ENCODE measurements around the gene FHIT. TPM values are rescaled to one million over a fixed set of nuclear protein-coding genes. Genes with fewer than 3 reads are reported as not detected.
A peak's percentile ranks its signal among the peaks of the same experiment; 100 is the strongest.

FHIT gene
- total RNA-seq, 1 donor from 2014 or later: 5.7 TPM

DNA sequence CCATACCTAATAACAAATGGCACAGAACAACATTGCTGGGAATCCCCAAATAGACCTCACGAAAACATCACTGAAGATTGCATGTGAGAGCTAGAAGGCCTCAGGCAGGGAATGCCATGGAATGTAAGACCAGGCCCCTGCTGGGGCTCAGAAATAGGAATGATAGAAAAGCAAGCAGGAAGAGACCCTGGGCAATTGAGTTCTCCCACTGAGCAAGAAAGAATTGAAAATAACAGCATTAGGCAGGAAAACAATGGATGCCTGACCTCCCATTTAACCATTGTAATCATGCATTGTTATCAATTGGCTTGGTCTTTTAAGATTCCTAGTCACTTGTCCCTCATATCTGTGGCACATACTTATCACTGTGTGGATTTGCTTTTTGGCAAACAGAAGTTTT lies 581.6 kb downstream of the FHIT start:
- Mint-ChIP-seq H3K36me3 (no peaks in the 10 kb centered on the region), H3K27ac (no peak overlapping the region), H3K4me3 (no peak overlapping the region), H3K27me3 (ENCODE audit: insufficient read depth, low read depth) (peaks cover 2% of the 10 kb centered on the region), H3K4me1 (peaks cover 22% of the 10 kb centered on the region), H3K9me3 (peaks cover 24% of the 10 kb centered on the region)
- H2AFZ ChIP-seq (replicated peaks): no peak overlapping the region
- peaks cover 23% of the 10 kb centered on the region for H3K4me1 ChIP-seq
- H4K20me1 ChIP-seq (ENCODE audit: low read depth): no peaks in the 10 kb centered on the region
- no peaks in the 10 kb centered on the region for H3K79me2 ChIP-seq (ENCODE audit: low read depth)
- H3K9me3 ChIP-seq (ENCODE audit: low read depth): no peaks in the 10 kb centered on the region
- peaks cover 29% of the 10 kb centered on the region for H3F3A ChIP-seq (ENCODE audit: low read depth)
- H3K4me3 ChIP-seq: peak overlapping the region; percentile 10
- DNase-seq (ENCODE audit: low spot score): peak; percentile 86
- peaks cover 3% of the 10 kb centered on the region for H3K36me3 ChIP-seq
- H3K27ac ChIP-seq: peak overlapping the region; percentile 26
- TF ChIP-seq EZH2phosphoT487 (IDR thresholded peaks at IDR 0.05): peak; percentile 49
- TF ChIP-seq, protein P1, sequence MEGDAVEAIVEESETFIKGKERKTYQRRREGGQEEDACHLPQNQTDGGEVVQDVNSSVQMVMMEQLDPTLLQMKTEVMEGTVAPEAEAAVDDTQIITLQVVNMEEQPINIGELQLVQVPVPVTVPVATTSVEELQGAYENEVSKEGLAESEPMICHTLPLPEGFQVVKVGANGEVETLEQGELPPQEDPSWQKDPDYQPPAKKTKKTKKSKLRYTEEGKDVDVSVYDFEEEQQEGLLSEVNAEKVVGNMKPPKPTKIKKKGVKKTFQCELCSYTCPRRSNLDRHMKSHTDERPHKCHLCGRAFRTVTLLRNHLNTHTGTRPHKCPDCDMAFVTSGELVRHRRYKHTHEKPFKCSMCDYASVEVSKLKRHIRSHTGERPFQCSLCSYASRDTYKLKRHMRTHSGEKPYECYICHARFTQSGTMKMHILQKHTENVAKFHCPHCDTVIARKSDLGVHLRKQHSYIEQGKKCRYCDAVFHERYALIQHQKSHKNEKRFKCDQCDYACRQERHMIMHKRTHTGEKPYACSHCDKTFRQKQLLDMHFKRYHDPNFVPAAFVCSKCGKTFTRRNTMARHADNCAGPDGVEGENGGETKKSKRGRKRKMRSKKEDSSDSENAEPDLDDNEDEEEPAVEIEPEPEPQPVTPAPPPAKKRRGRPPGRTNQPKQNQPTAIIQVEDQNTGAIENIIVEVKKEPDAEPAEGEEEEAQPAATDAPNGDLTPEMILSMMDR (IDR thresholded peaks at IDR 0.05): no peak
- H3K27me3 ChIP-seq: no peaks in the 10 kb centered on the region
- H3K4me2 ChIP-seq: peak overlapping the region; percentile 68
- H3K9ac ChIP-seq: no peak overlapping the region

DNA sequence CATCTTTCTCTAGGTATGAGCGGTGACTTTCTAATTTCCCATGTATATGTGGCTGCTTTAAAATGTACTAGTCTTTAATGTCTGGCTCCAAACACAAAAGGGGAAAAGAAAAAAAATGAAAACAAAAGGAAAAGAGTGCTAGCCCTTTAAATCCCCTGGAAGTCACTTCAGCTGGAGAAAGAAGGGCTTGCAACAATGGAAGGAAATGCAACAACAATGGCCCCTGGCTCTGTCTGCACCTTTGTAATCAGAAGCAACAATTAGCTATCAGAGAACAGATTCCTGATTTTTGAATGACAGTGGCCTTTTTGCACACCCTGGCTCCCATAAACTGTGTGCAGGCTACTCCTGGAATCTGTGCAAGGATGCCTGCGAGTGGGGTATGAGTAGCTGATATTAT lies 591.2 kb downstream of the FHIT start:
- peaks cover 24% of the 10 kb centered on the region for H3K9me3 Mint-ChIP-seq
- no peaks in the 10 kb centered on the region for H3K36me3 Mint-ChIP-seq
- DNase-seq (ENCODE audit: low spot score): peak; percentile 67
- Histone ChIP-seq H3K9me3 (ENCODE audit: low read depth) (peaks cover 18% of the 10 kb centered on the region), H3K27ac (peak overlapping the region; percentile 77), H3K9ac (no peak overlapping the region), H3F3A (ENCODE audit: low read depth) (peaks cover 22% of the 10 kb centered on the region), H4K20me1 (ENCODE audit: low read depth) (no peaks in the 10 kb centered on the region), H3K79me2 (ENCODE audit: low read depth) (no peaks in the 10 kb centered on the region), H3K4me3 (no peak overlapping the region), H3K4me1 (peaks cover 22% of the 10 kb centered on the region), H3K4me2 (peak overlapping the region; percentile 28), H3K36me3 (peaks cover 19% of the 10 kb centered on the region), H2AFZ (replicated peaks) (no peak overlapping the region), H3K27me3 (no peaks in the 10 kb centered on the region)
- H3K27me3 Mint-ChIP-seq (ENCODE audit: insufficient read depth, low read depth): peaks cover 2% of the 10 kb centered on the region
- TF ChIP-seq EZH2 (IDR thresholded peaks at IDR 0.05): no peak
- TF ChIP-seq, protein P1 (IDR thresholded peaks at IDR 0.05): no peak
- no peak for TF ChIP-seq EZH2phosphoT487 (IDR thresholded peaks at IDR 0.05)
- no peak overlapping the region for H3K4me3 Mint-ChIP-seq
- no peaks in the 10 kb centered on the region for H3K4me1 Mint-ChIP-seq
- H3K27ac Mint-ChIP-seq: no peak overlapping the region

DNA sequence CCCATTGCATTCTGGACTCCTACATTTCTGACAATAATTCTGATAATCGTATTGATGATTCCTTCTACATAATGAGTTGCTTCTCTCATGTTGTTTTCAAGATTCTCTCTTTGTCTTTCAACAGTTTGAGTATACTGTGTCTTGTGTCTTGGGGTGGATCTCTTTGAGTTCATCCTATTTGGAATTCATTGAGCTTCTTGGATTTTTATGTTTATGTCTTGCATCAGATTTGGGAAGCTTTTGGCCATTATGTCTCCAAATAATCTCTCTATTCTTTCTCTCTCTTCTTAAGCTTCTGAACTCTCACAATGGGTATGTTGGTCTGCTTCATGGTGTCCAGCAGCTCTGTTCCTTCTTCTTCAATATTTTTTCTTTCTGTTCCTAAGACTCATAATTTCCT lies 592.2 kb downstream of the FHIT start:
- no peaks in the 10 kb centered on the region for H3K36me3 Mint-ChIP-seq
- Histone ChIP-seq H3K4me3 (no peak overlapping the region), H3K27me3 (no peaks in the 10 kb centered on the region), H3K79me2 (ENCODE audit: low read depth) (no peaks in the 10 kb centered on the region), H3K9me3 (ENCODE audit: low read depth) (peaks cover 18% of the 10 kb centered on the region), H2AFZ (replicated peaks) (no peak overlapping the region), H3K36me3 (peaks cover 19% of the 10 kb centered on the region), H3K4me1 (peaks cover 22% of the 10 kb centered on the region), H3K27ac (no peak overlapping the region), H3F3A (ENCODE audit: low read depth) (peaks cover 22% of the 10 kb centered on the region), H3K4me2 (no peak overlapping the region), H3K9ac (no peak overlapping the region), H4K20me1 (ENCODE audit: low read depth) (no peaks in the 10 kb centered on the region)
- H3K9me3 Mint-ChIP-seq: peaks cover 19% of the 10 kb centered on the region
- DNase-seq (ENCODE audit: low spot score): no peak
- no peak overlapping the region for H3K4me3 Mint-ChIP-seq
- no peak overlapping the region for H3K27ac Mint-ChIP-seq
- no peaks in the 10 kb centered on the region for H3K4me1 Mint-ChIP-seq
- TF ChIP-seq EZH2 (IDR thresholded peaks at IDR 0.05) (no peak), EZH2phosphoT487 (IDR thresholded peaks at IDR 0.05) (no peak)
- TF ChIP-seq, protein P1 (IDR thresholded peaks at IDR 0.05): no peak
- H3K27me3 Mint-ChIP-seq (ENCODE audit: insufficient read depth, low read depth): no peaks in the 10 kb centered on the region

Data from neural progenitor cell (in vitro differentiated cells).